CD1c-positive myeloid dendritic cell (primary cell): ENCODE results near the gene MSRB2.
"Not testable (repeated sequence)": the region's sequence is repeated elsewhere in the genome, so short reads cannot be mapped to it uniquely, and the experiment has no call there.

ENCODE experiments used
- DNase-seq: peaks from one replicate; pipeline ENCODE4 v3.0.0-alpha.2; 2016; ENCODE audit errors: extremely low spot score

The MSRB2 gene

GRCh38 chr10:23070092-23070912 lies 25.1 kb upstream of the MSRB2 start:
- not testable (repeated sequence) for DNase-seq

GRCh38 chr10:23070913-23071218 lies 24.5 kb upstream of the MSRB2 start:
- no peak for DNase-seq

GRCh38 chr10:23072593-23072992 lies 22.8 kb upstream of the MSRB2 start:
- not testable (repeated sequence) for DNase-seq

GRCh38 chr10:23073527-23073926 lies 21.9 kb upstream of the MSRB2 start:
- no peak for DNase-seq

- DNase-seq = no peak
These were observed 19.7 kb upstream of the MSRB2 start for GRCh38 chr10:23075672-23076071.

- DNase-seq = no peak
These were observed 17.3 kb upstream of the MSRB2 start for GRCh38 chr10:23078114-23078513.

- DNase-seq = no peak
These were observed 15.7 kb upstream of the MSRB2 start for GRCh38 chr10:23079700-23080099.

GRCh38 chr10:23080262-23080661 lies 15.1 kb upstream of the MSRB2 start:
- no peak for DNase-seq

GRCh38 chr10:23081221-23081750 lies 14.1 kb upstream of the MSRB2 start:
- DNase-seq = no peak

- DNase-seq = no peak
These were observed 13.5 kb upstream of the MSRB2 start for GRCh38 chr10:23081891-23082290.

GRCh38 chr10:23088609-23089008 lies 6.8 kb upstream of the MSRB2 start:
- DNase-seq = no peak

GRCh38 chr10:23094786-23095403 lies 484 bp upstream of the MSRB2 start:
- no peak for DNase-seq

GRCh38 chr10:23095966-23096801 lies 805 bp downstream of the MSRB2 start:
- DNase-seq = peak; percentile 41

GRCh38 chr10:23096802-23097549 lies 1.6 kb downstream of the MSRB2 start:
- DNase-seq = peak; percentile 18

- DNase-seq = no peak
These were observed 3.7 kb downstream of the MSRB2 start for GRCh38 chr10:23099079-23099478.

GRCh38 chr10:23099816-23100215 lies 4.4 kb downstream of the MSRB2 start:
- DNase-seq = no peak

- DNase-seq = no peak
These were observed 5.1 kb downstream of the MSRB2 start for GRCh38 chr10:23100331-23101030.

- no peak for DNase-seq
These were observed 11.1 kb downstream of the MSRB2 start for GRCh38 chr10:23106331-23107072.

GRCh38 chr10:23110722-23111516 lies 15.5 kb downstream of the MSRB2 start:
- DNase-seq = no peak
